ENCODE measurements around the gene TMEM121. TPM values are rescaled to one million over a fixed set of nuclear protein-coding genes. Genes with fewer than 3 reads are reported as not detected.

TMEM121 gene
- total and polyA plus RNA-seq, 2 of the 4 experiments (the other 2 are of a cell fraction), result 2.7 to 6.3 TPM

- ATAC-seq (ENCODE audit: low read depth), result no peak
- CTCF ChIA-PET, result no interaction called here
These were observed 47.8 kb upstream of the TMEM121 start for GRCh38 chr14:105478398-105479251.

More at GRCh38 chr14:105478398-105479251, 47.8 kb upstream of the TMEM121 start:
- WGBS, 2 experiments (ENCODE audit: extremely low coverage in 2 of 2, insufficient read length in 1 of 2), result 75% methylated on average over 19 of the region's 81 CpGs; no CpG with 5 or more reads in 1 of the 2 experiments
- dilution Hi-C loops (cut with HindIII; ENCODE audit: low sequenced_read_pairs, unreplicated experiment) (no loop called here), intact Hi-C loops (cut with micrococcal nuclease) (no loop called here), in situ Hi-C loops (cut with MboI; ENCODE audit: low sequenced_read_pairs) (no loop called here)
- Histone ChIP-seq H3K79me1 (ENCODE audit: low read depth in 1 of 2, low read length in 2 of 2) (peaks cover 0 to 23% of the 10 kb centered on the region in 2 experiments; a peak in 1 of 4 replicates), H3K9me3 (ENCODE audit: control insufficient read depth, insufficient read depth, low read length) (no peaks in the 10 kb centered on the region), H3K4me2 (ENCODE audit: low read depth, low read length) (no peak overlapping the region), H3K56ac (ENCODE audit: extremely low read depth, insufficient read depth, low read length) (no peak overlapping the region), H3K9ac (ENCODE audit: low read depth, low read length) (no peak overlapping the region), H3K14ac (replicated peaks; ENCODE audit: low read depth, low read length) (no peak overlapping the region), H2AK9ac (replicated peaks; ENCODE audit: low read depth, low read length, poor library complexity) (no peak overlapping the region), H4K8ac (ENCODE audit: low read depth in 2 of 2, low read length in 2 of 2) (no peak overlapping the region), H3K9me1 (ENCODE audit: insufficient read depth, low read length) (peaks cover 6% of the 10 kb centered on the region), H3K27me3 (ENCODE audit: control insufficient read depth, insufficient read depth, low read length) (no peaks in the 10 kb centered on the region), H2BK15ac (ENCODE audit: low read depth, low read length) (no peak overlapping the region), H2BK120ac (ENCODE audit: low read depth, low read length) (no peak overlapping the region), H2BK5ac (ENCODE audit: low read depth, low read length, poor library complexity, severe bottlenecking) (no peak overlapping the region), H4K20me1 (ENCODE audit: insufficient read depth, low read length) (peaks cover 3% of the 10 kb centered on the region; the same call in 1 of the 2 replicates), H3K36me3 (ENCODE audit: control insufficient read depth, insufficient read depth, low read length) (no peaks in the 10 kb centered on the region), H3K4ac (ENCODE audit: low read depth, low read length) (no peak overlapping the region), H2AFZ (replicated peaks; ENCODE audit: low read length, poor library complexity) (no peak overlapping the region), H2BK20ac (ENCODE audit: low read depth, low read length) (no peak overlapping the region), H3K27ac (ENCODE audit: insufficient read depth, low read length) (no peak overlapping the region), H4K5ac (ENCODE audit: low read depth, low read length) (no peak overlapping the region), H3K4me1 (ENCODE audit: control insufficient read depth, insufficient read depth, low read length) (peaks cover 29% of the 10 kb centered on the region), H3K4me3 (ENCODE audit: insufficient read depth, low read depth, low read length) (no peak overlapping the region), H3K23ac (ENCODE audit: low read depth, low read length) (no peak overlapping the region), H2AK5ac (ENCODE audit: low read depth, low read length) (no peak overlapping the region), H3K18ac (ENCODE audit: low read depth, low read length) (no peak overlapping the region), H4K91ac (ENCODE audit: insufficient read depth, low read depth, low read length) (no peak overlapping the region)
- POLR2A ChIA-PET (ENCODE audit: unreplicated experiment), result no interaction called here
- no peak for TF ChIP-seq RAD21 (IDR thresholded peaks at IDR 0.05; ENCODE audit: low read length)
- TF ChIP-seq FOS (IDR thresholded peaks at IDR 0.05; ENCODE audit: low read depth, low read length), result no peak
- TF ChIP-seq RCOR1 (IDR thresholded peaks at IDR 0.05; ENCODE audit: insufficient replicate concordance, low read length), result no peak
- no peak for TF ChIP-seq MXI1 (IDR thresholded peaks at IDR 0.05; ENCODE audit: borderline replicate concordance, low read depth, low read length)
- no peak for TF ChIP-seq POLR2A (IDR thresholded peaks at IDR 0.05; ENCODE audit: low read depth, low read length)
- TF ChIP-seq CEBPB (IDR thresholded peaks at IDR 0.05; ENCODE audit: low read depth, low read length), result no peak
- TF ChIP-seq USF2 (IDR thresholded peaks at IDR 0.05; ENCODE audit: low read depth, low read length), result no peak
- TF ChIP-seq ELK1 (IDR thresholded peaks at IDR 0.05; ENCODE audit: borderline replicate concordance, low read depth, low read length), result no peak
- TF ChIP-seq CTCF (conservative IDR thresholded peaks at IDR 0.05; ENCODE audit: low read depth, low read length), result no peak
- no peak for TF ChIP-seq NFE2L2 (IDR thresholded peaks at IDR 0.05; ENCODE audit: low read depth, low read length)
- TF ChIP-seq BHLHE40 (IDR thresholded peaks at IDR 0.05; ENCODE audit: low read depth, low read length), result no peak
- TF ChIP-seq CHD1 (IDR thresholded peaks at IDR 0.05; ENCODE audit: low read depth, low read length), result no peak
- no peak for TF ChIP-seq RFX5 (IDR thresholded peaks at IDR 0.05; ENCODE audit: low read depth, low read length)
- no peak for TF ChIP-seq MAZ (IDR thresholded peaks at IDR 0.05; ENCODE audit: borderline replicate concordance, low read depth, low read length)
- no peak for DNase-seq
- no TSS peak for BruUV-seq (replicated peaks)

All from IMR-90 (cell line).